GM23338 (cell line): ENCODE measurements around the gene RNF225. TPM values are rescaled to one million over a fixed set of nuclear protein-coding genes. Genes with fewer than 3 reads are reported as not detected.

Experiments
- ATAC-seq: fragments of 200-7000 bp; cut with Tn5 transposase; 3 replicates; pipeline ENCODE4 v1.9.1; 2020
- DNase-seq: peaks from one replicate; pipeline ENCODE4 v3.0.0-alpha.2; 2015; ENCODE audit warnings: low spot score
- H2AFZ ChIP-seq: fragments of 200-600 bp; sonication (generic); 2 replicates; pipeline ENCODE4 v1.8.0; 2016; ENCODE audit warnings: antibody characterized with exemption, mild to moderate bottlenecking, moderate library complexity
- H3F3A ChIP-seq: fragments of 200-600 bp; sonication (generic); replicated peaks from 2 replicates; pipeline ENCODE4 v1.8.0; 2017; ENCODE audit warnings: antibody characterized with exemption, mixed run types, low read depth
- H3K27ac ChIP-seq: fragments of 200-600 bp; sonication (generic); 2 replicates; pipeline ENCODE4 v1.6.1; 2016; ENCODE audit warnings: low read depth
- H3K27me3 ChIP-seq: fragments of 200-600 bp; sonication (generic); 2 replicates; pipeline ENCODE4 v1.8.0; 2016; ENCODE audit warnings: mild to moderate bottlenecking, mixed run types, moderate library complexity; ENCODE audit not compliant: insufficient read depth
- H3K36me3 ChIP-seq: fragments of 200-600 bp; sonication (generic); 2 replicates; pipeline ENCODE4 v1.8.0; 2016; ENCODE audit warnings: mild to moderate bottlenecking; ENCODE audit not compliant: insufficient read depth
- H3K4me1 ChIP-seq: fragments of 200-600 bp; sonication (generic); 2 replicates; pipeline ENCODE4 v1.8.0; 2016; ENCODE audit warnings: mild to moderate bottlenecking, moderate library complexity; ENCODE audit not compliant: insufficient read depth
- H3K4me2 ChIP-seq: fragments of 200-600 bp; sonication (generic); 2 replicates; pipeline ENCODE4 v1.7.1; 2017; ENCODE audit warnings: mixed run types
- H3K4me3 ChIP-seq: fragments of 200-600 bp; sonication (generic); 2 replicates; pipeline ENCODE4 v1.6.1; 2016; ENCODE audit warnings: mixed run types
- H3K79me2 ChIP-seq: fragments of 200-600 bp; sonication (generic); replicated peaks from 2 replicates; pipeline ENCODE4 v1.8.0; 2017; ENCODE audit warnings: mild to moderate bottlenecking; ENCODE audit not compliant: insufficient read depth
- H3K9me2 ChIP-seq: fragments of 200-600 bp; sonication (generic); 2 replicates; pipeline ENCODE4 v1.8.0; 2017; ENCODE audit not compliant: insufficient read depth
- H4K20me1 ChIP-seq: fragments of 200-600 bp; sonication (generic); replicated peaks from 2 replicates; pipeline ENCODE4 v1.8.0; 2017; ENCODE audit warnings: mild to moderate bottlenecking; ENCODE audit not compliant: insufficient read depth
- H3K27ac Mint-ChIP-seq: 2 replicates; pipeline ENCODE4 v1.8.0; 2020; ENCODE audit warnings: inconsistent platforms, mild to moderate bottlenecking, moderate library complexity, mixed read lengths
- H3K27me3 Mint-ChIP-seq: 3 replicates; pipeline ENCODE4 v1.8.0; 2022; ENCODE audit warnings: low read depth, mild to moderate bottlenecking, moderate library complexity, mixed read lengths, inconsistent platforms; ENCODE audit not compliant: insufficient read depth, poor library complexity
- H3K36me3 Mint-ChIP-seq: 3 replicates; pipeline ENCODE4 v1.8.0; 2021; ENCODE audit warnings: low read depth, mild to moderate bottlenecking, inconsistent platforms, moderate library complexity, mixed read lengths
- H3K4me1 Mint-ChIP-seq: 3 replicates; pipeline ENCODE4 v1.8.0; 2020; ENCODE audit warnings: mild to moderate bottlenecking, inconsistent platforms, mixed read lengths
- H3K4me3 Mint-ChIP-seq: 3 replicates; pipeline ENCODE4 v1.8.0; 2021; ENCODE audit warnings: moderate library complexity, mild to moderate bottlenecking, inconsistent platforms, mixed read lengths
- H3K9me3 Mint-ChIP-seq: 3 replicates; pipeline ENCODE4 v1.8.0; 2020; ENCODE audit warnings: moderate library complexity, mild to moderate bottlenecking, inconsistent platforms, mixed read lengths
- CREB1 ChIP-seq: fragments of 250-450 bp; sonication (Bioruptor Pico); IDR thresholded peaks from 2 replicates; pipeline ENCODE4 v1.5.0; 2020; ENCODE audit warnings: low read depth, mild to moderate bottlenecking, moderate library complexity
- CTCF ChIP-seq, 2 experiments: fragments of 200-600 bp in 1 of 2; sonication (generic) in 1 of 2; conservative IDR thresholded peaks; 2 replicates each; pipeline versions ENCODE4 v1.5.1 to v1.6.1; 2016 to 2017; ENCODE audit warnings: antibody characterized with exemption in 2 of 2, low read depth in 2 of 2, mild to moderate bottlenecking in 2 of 2, moderate library complexity in 1 of 2
- ETS1 ChIP-seq: IDR thresholded peaks from 2 replicates; pipeline ENCODE4 v1.6.1; 2016; ENCODE audit warnings: antibody characterized with exemption
- EZH2phosphoT487 ChIP-seq: fragments of 200-600 bp; sonication (generic); IDR thresholded peaks from one replicate; pipeline ENCODE4 v1.8.1; 2018; ENCODE audit warnings: antibody characterized with exemption; ENCODE audit not compliant: unreplicated experiment
- NANOG ChIP-seq: IDR thresholded peaks from 2 replicates; pipeline ENCODE4 v1.6.1; 2016; ENCODE audit warnings: antibody characterized with exemption, borderline replicate concordance
- POLR2AphosphoS5 ChIP-seq: IDR thresholded peaks from 2 replicates; pipeline ENCODE4 v1.6.1; 2016; ENCODE audit warnings: antibody characterized with exemption, low read depth
- ZNF114 ChIP-seq: fragments of 250-450 bp; sonication (Bioruptor Pico); IDR thresholded peaks from 2 replicates; pipeline ENCODE4 v1.5.0; 2020; ENCODE audit warnings: mild to moderate bottlenecking, moderate library complexity
- ZNF462 ChIP-seq: fragments of 250-450 bp; sonication (Bioruptor Pico); IDR thresholded peaks from 2 replicates; pipeline ENCODE4 v1.5.0; 2020; ENCODE audit warnings: mild to moderate bottlenecking, moderate library complexity
- polyA plus RNA-seq: library from polyadenylated mRNA; unstranded; fragments of >200 nt; fragmentation: Nextera tagmentation; extraction: Ambion mirVana; gene quantifications from 2 replicates; pipeline ENCODE4 v1.2.1, GENCODE V29; 2016
- total RNA-seq: library from RNA; depleted of rRNA; stranded (reverse); fragments of >200 nt; shearing (Covaris generic); gene quantifications from 2 replicates; pipeline ENCODE4 v1.2.3, GENCODE V29; 2014

Gene RNF225
- total and polyA plus RNA-seq, 2 experiments from 2014 or later, result 0.87 TPM; not detected in 1

GRCh38 chr19:58362272-58362994 is 33.0 kb upstream of the RNF225 start, which contains the start of gene ZNF497:
ZNF497 (minus strand) TSS chr19:58362751; CDS start chr19:58357635, 5,116 bp downstream.
- peaks cover 3% of the 10 kb centered on the region; the same call in 1 of the 3 replicates for H3K36me3 Mint-ChIP-seq
- DNase-seq, result peak; percentile 97
- H3F3A ChIP-seq, result peaks cover 3% of the 10 kb centered on the region; the same call in 1 of the 2 replicates
- no peaks in the 10 kb centered on the region; the same call in 2 of the 3 replicates for H3K4me1 Mint-ChIP-seq
- no peaks in the 10 kb centered on the region; the same call in 1 of the 2 replicates for H3K4me1 ChIP-seq
- H3K27ac ChIP-seq, result peak within 1 kb of the TSS; percentile 84
- H3K27ac Mint-ChIP-seq, result peak within 1 kb of the TSS; percentile 99
- peaks cover 3% of the 10 kb centered on the region; the same call in 1 of the 3 replicates for H3K9me3 Mint-ChIP-seq
- H2AFZ ChIP-seq, result peak within 1 kb of the TSS; percentile 97
- H3K4me2 ChIP-seq, result peak within 1 kb of the TSS; percentile 87
- no peaks in the 10 kb centered on the region; the same call in 1 of the 2 replicates for H4K20me1 ChIP-seq
- H3K4me3 ChIP-seq, result peak within 1 kb of the TSS; percentile 85
- H3K9me2 ChIP-seq, result no peaks in the 10 kb centered on the region
- H3K27me3 ChIP-seq, result peaks cover 2% of the 10 kb centered on the region; the same call in 1 of the 2 replicates
- peaks cover 6% of the 10 kb centered on the region for H3K27me3 Mint-ChIP-seq
- ATAC-seq, result peak; percentile 95
- peak within 1 kb of the TSS; percentile 96 for H3K4me3 Mint-ChIP-seq
- TF ChIP-seq POLR2AphosphoS5 (peak; percentile 86), EZH2phosphoT487 (no peak), ZNF114 (no peak), NANOG (no peak), ETS1 (peak; percentile 82), CREB1 (CRISPR knock-in tag) (peak; percentile 42; the same call in 1 of the 2 replicates), CTCF (conservative IDR thresholded peaks at IDR 0.05; ENCODE audit: low read depth in 2 of 2) (no peak; a peak in 1 of 4 replicates)
- H3K36me3 ChIP-seq, result no peaks in the 10 kb centered on the region
- H3K79me2 ChIP-seq, result no peaks in the 10 kb centered on the region

GRCh38 chr19:58364146-58364545 is 31.3 kb upstream of the RNF225 start:
- DNase-seq (no peak), ATAC-seq (no peak)
- H3K4me3 Mint-ChIP-seq, result no peak overlapping the region
- H3F3A ChIP-seq, result peaks cover 4% of the 10 kb centered on the region; the same call in 1 of the 2 replicates
- H3K4me1 ChIP-seq, result no peaks in the 10 kb centered on the region
- H3K4me3 ChIP-seq, result no peak overlapping the region
- no peaks in the 10 kb centered on the region for H3K9me2 ChIP-seq
- peaks cover 3% of the 10 kb centered on the region; the same call in 1 of the 3 replicates for H3K9me3 Mint-ChIP-seq
- H3K27ac ChIP-seq, result no peak overlapping the region
- no peaks in the 10 kb centered on the region for H3K27me3 ChIP-seq
- H3K27me3 Mint-ChIP-seq, result peaks cover 6% of the 10 kb centered on the region
- no peaks in the 10 kb centered on the region; the same call in 2 of the 3 replicates for H3K4me1 Mint-ChIP-seq
- no peaks in the 10 kb centered on the region for H3K36me3 ChIP-seq
- H2AFZ ChIP-seq, result no peak overlapping the region
- H3K36me3 Mint-ChIP-seq, result peaks cover 3% of the 10 kb centered on the region; the same call in 1 of the 3 replicates
- H3K27ac Mint-ChIP-seq, result no peak overlapping the region
- no peak overlapping the region for H3K4me2 ChIP-seq
- H3K79me2 ChIP-seq, result no peaks in the 10 kb centered on the region
- no peaks in the 10 kb centered on the region for H4K20me1 ChIP-seq
- no peak for TF ChIP-seq CREB1 (CRISPR knock-in tag)
- TF ChIP-seq EZH2phosphoT487, result no peak
- TF ChIP-seq ZNF114, result no peak
- TF ChIP-seq CTCF (conservative IDR thresholded peaks at IDR 0.05; ENCODE audit: low read depth in 2 of 2), result no peak
- no peak for TF ChIP-seq ZNF462 (CRISPR knock-in tag)
